ENCODE results near the gene AKAP1.

Gene AKAP1

GRCh38 chr17:57114085-57114673 lies 29.1 kb downstream of the AKAP1 start:
- peak; percentile 82 for TF ChIP-seq CTCF (IDR thresholded peaks at IDR 0.05; ENCODE audit: low read length, missing control alignments)
- H3K4me3 ChIP-seq (replicated peaks; ENCODE audit: low read depth, low read length) = no peak overlapping the region
- peak; percentile 28 for DNase-seq (ENCODE audit: low read depth)

GRCh38 chr17:57115377-57115776 lies 30.3 kb downstream of the AKAP1 start:
- DNase-seq (ENCODE audit: low read depth) = no peak
- no peak overlapping the region for H3K4me3 ChIP-seq (replicated peaks; ENCODE audit: low read depth, low read length)
- no peak for TF ChIP-seq CTCF (IDR thresholded peaks at IDR 0.05; ENCODE audit: low read length, missing control alignments)

- DNase-seq (ENCODE audit: low read depth) = no peak
- no peak overlapping the region for H3K4me3 ChIP-seq (replicated peaks; ENCODE audit: low read depth, low read length)
- no peak for TF ChIP-seq CTCF (IDR thresholded peaks at IDR 0.05; ENCODE audit: low read length, missing control alignments)
These were observed 30.9 kb downstream of the AKAP1 start for GRCh38 chr17:57115916-57116315.

GRCh38 chr17:57117798-57118197 lies 32.8 kb downstream of the AKAP1 start:
- no peak overlapping the region for H3K4me3 ChIP-seq (replicated peaks; ENCODE audit: low read depth, low read length)
- no peak for DNase-seq (ENCODE audit: low read depth)
- TF ChIP-seq CTCF (IDR thresholded peaks at IDR 0.05; ENCODE audit: low read length, missing control alignments) = no peak

- DNase-seq (ENCODE audit: low read depth) = no peak
These were observed 35.8 kb downstream of the AKAP1 start for GRCh38 chr17:57120814-57121213.

GRCh38 chr17:57121308-57122042 lies 36.4 kb downstream of the AKAP1 start:
- peak; percentile 59 for DNase-seq (ENCODE audit: low read depth)
- TF ChIP-seq CTCF (IDR thresholded peaks at IDR 0.05; ENCODE audit: low read length, missing control alignments) = peak; percentile 76
- H3K4me3 ChIP-seq (replicated peaks; ENCODE audit: low read depth, low read length) = no peak overlapping the region

More at GRCh38 chr17:57120814-57121213, 35.8 kb downstream of the AKAP1 start:
- no peak for TF ChIP-seq CTCF (IDR thresholded peaks at IDR 0.05; ENCODE audit: low read length, missing control alignments)
- no peak overlapping the region for H3K4me3 ChIP-seq (replicated peaks; ENCODE audit: low read depth, low read length)

All from fibroblast of pulmonary artery (primary cell).